Measurements from ENCODE around the gene RPS3. TPM values are rescaled to one million over a fixed set of nuclear protein-coding genes. Genes with fewer than 3 reads are reported as not detected.
"Not testable (repeated sequence)": the region's sequence is repeated elsewhere in the genome, so short reads cannot be mapped to it uniquely, and the experiment has no call there.

Gene RPS3
- total RNA-seq, 1 experiment from 2014 or later = 2,875 TPM

- TF ChIP-seq EZH2 (IDR thresholded peaks at IDR 0.05; ENCODE audit: borderline replicate concordance, low read depth, low read length, poor library complexity, severe bottlenecking) (no peak), CTCF (conservative IDR thresholded peaks at IDR 0.05; ENCODE audit: low read depth, low read length) (no peak)
- no TSS peak for BruUV-seq (replicated peaks)
- ChIA-PET CTCF (no interaction called here), POLR2A (ENCODE audit: low non-redundant PET) (no interaction called here)
- Histone ChIP-seq H3K27ac (ENCODE audit: low read depth, low read length, poor library complexity, severe bottlenecking) (no peak overlapping the region), H3K27me3 (replicated peaks; ENCODE audit: insufficient read depth, low read depth, low read length, poor library complexity) (no peaks in the 10 kb centered on the region), H3K4me3 (ENCODE audit: low read depth, low read length, poor library complexity, severe bottlenecking) (no peak overlapping the region), H3K9me3 (ENCODE audit: low read depth, low read length, poor library complexity, severe bottlenecking) (no peaks in the 10 kb centered on the region), H3K4me1 (ENCODE audit: insufficient read depth, low read length, poor library complexity, severe bottlenecking) (no peaks in the 10 kb centered on the region), H3K36me3 (ENCODE audit: insufficient read depth, low read length, poor library complexity, severe bottlenecking) (no peaks in the 10 kb centered on the region)
- DNase-seq (ENCODE audit: low spot score) = no peak
- intact Hi-C loops (cut with micrococcal nuclease; ENCODE audit: unreplicated experiment) = loop anchor here (2.0 kb wide), 1 partner anchor 47 kb away; no protein-coding TSS in a partner anchor
Observed at GRCh38 chr11:75375626-75376025, 23.7 kb upstream of the RPS3 start.

- TF ChIP-seq EZH2 (IDR thresholded peaks at IDR 0.05; ENCODE audit: borderline replicate concordance, low read depth, low read length, poor library complexity, severe bottlenecking) (no peak), CTCF (conservative IDR thresholded peaks at IDR 0.05; ENCODE audit: low read depth, low read length) (0 out of 2 replicates have a peak, but pooled peaks have one; percentile 25)
- no peaks in the 10 kb centered on the region for H3K36me3 ChIP-seq (ENCODE audit: insufficient read depth, low read length, poor library complexity, severe bottlenecking)
- no peak overlapping the region for H3K4me3 ChIP-seq (ENCODE audit: low read depth, low read length, poor library complexity, severe bottlenecking)
- no peaks in the 10 kb centered on the region for H3K9me3 ChIP-seq (ENCODE audit: low read depth, low read length, poor library complexity, severe bottlenecking)
- DNase-seq (ENCODE audit: low spot score) = no peak
- H3K4me1 ChIP-seq (ENCODE audit: insufficient read depth, low read length, poor library complexity, severe bottlenecking) = no peaks in the 10 kb centered on the region
- no peak overlapping the region for H3K27ac ChIP-seq (ENCODE audit: low read depth, low read length, poor library complexity, severe bottlenecking)
- BruUV-seq (replicated peaks) = no TSS peak
- CTCF ChIA-PET = interaction anchor here (0.6 kb wide), 1 partner anchor 50 kb away, joined by 6 read pairs; no protein-coding TSS in a partner anchor
- no peaks in the 10 kb centered on the region for H3K27me3 ChIP-seq (replicated peaks; ENCODE audit: insufficient read depth, low read depth, low read length, poor library complexity)
- POLR2A ChIA-PET (ENCODE audit: low non-redundant PET) = no interaction called here
- intact Hi-C loops (cut with micrococcal nuclease; ENCODE audit: unreplicated experiment) = loop anchor here (2.0 kb wide), 1 partner anchor 47 kb away; no protein-coding TSS in a partner anchor
Observed at GRCh38 chr11:75376175-75376574, 23.1 kb upstream of the RPS3 start.

GRCh38 chr11:75378776-75379175 is 20.5 kb upstream of the RPS3 start:
- H3K4me1 ChIP-seq (ENCODE audit: insufficient read depth, low read length, poor library complexity, severe bottlenecking); H3K9me3 ChIP-seq (ENCODE audit: low read depth, low read length, poor library complexity, severe bottlenecking); H3K27ac ChIP-seq (ENCODE audit: low read depth, low read length, poor library complexity, severe bottlenecking); DNase-seq (ENCODE audit: low spot score); POLR2A ChIA-PET (ENCODE audit: low non-redundant PET); H3K4me3 ChIP-seq (ENCODE audit: low read depth, low read length, poor library complexity, severe bottlenecking); BruUV-seq (replicated peaks); intact Hi-C loops (cut with micrococcal nuclease; ENCODE audit: unreplicated experiment); CTCF ChIA-PET; H3K27me3 ChIP-seq (replicated peaks; ENCODE audit: insufficient read depth, low read depth, low read length, poor library complexity); H3K36me3 ChIP-seq (ENCODE audit: insufficient read depth, low read length, poor library complexity, severe bottlenecking): not testable (repeated sequence)

- intact Hi-C loops (cut with micrococcal nuclease; ENCODE audit: unreplicated experiment) = loop anchor here (2.0 kb wide), 1 partner anchor 13 kb away; no protein-coding TSS in a partner anchor
- CTCF ChIA-PET = no interaction called here
- BruUV-seq (replicated peaks) = no TSS peak
- Histone ChIP-seq H3K27ac (ENCODE audit: low read depth, low read length, poor library complexity, severe bottlenecking) (no peak overlapping the region), H3K4me1 (ENCODE audit: insufficient read depth, low read length, poor library complexity, severe bottlenecking) (no peaks in the 10 kb centered on the region), H3K9me3 (ENCODE audit: low read depth, low read length, poor library complexity, severe bottlenecking) (no peaks in the 10 kb centered on the region), H3K36me3 (ENCODE audit: insufficient read depth, low read length, poor library complexity, severe bottlenecking) (no peaks in the 10 kb centered on the region), H3K27me3 (replicated peaks; ENCODE audit: insufficient read depth, low read depth, low read length, poor library complexity) (no peaks in the 10 kb centered on the region), H3K4me3 (ENCODE audit: low read depth, low read length, poor library complexity, severe bottlenecking) (no peak overlapping the region)
- no peak for TF ChIP-seq CTCF (conservative IDR thresholded peaks at IDR 0.05; ENCODE audit: low read depth, low read length)
- TF ChIP-seq EZH2 (IDR thresholded peaks at IDR 0.05; ENCODE audit: borderline replicate concordance, low read depth, low read length, poor library complexity, severe bottlenecking) = no peak
- POLR2A ChIA-PET (ENCODE audit: low non-redundant PET) = interaction anchor here (0.6 kb wide), 1 partner anchor 8 kb away, joined by 9 read pairs; no protein-coding TSS in a partner anchor
- DNase-seq (ENCODE audit: low spot score) = no peak
Observed at GRCh38 chr11:75380245-75380644, 19.1 kb upstream of the RPS3 start.
